Uterus (tissue), 2 donors: ENCODE results near the gene PSMD12.

Experiments used
- POLR2A ChIP-seq, 2 donors: fragments of 450-650 bp; IDR thresholded peaks; one replicate each; pipeline ENCODE4 v1.6.1; 2016; ENCODE audit warnings: antibody characterized with exemption in 2 of 2, mild to moderate bottlenecking in 1 of 2, moderate library complexity in 1 of 2
- TF ChIP-seq, protein P1 (sequence below), 4 experiments: fragments of 200-600 bp in 2 of 4; fragments of 450-650 bp in 2 of 4; sonication (generic) in 2 of 4; IDR thresholded peaks; one replicate each; pipeline ENCODE4 v1.5.1; 2016 to 2019; ENCODE audit warnings: antibody characterized with exemption in 4 of 4, mild to moderate bottlenecking in 2 of 4, moderate library complexity in 1 of 4

DNA sequence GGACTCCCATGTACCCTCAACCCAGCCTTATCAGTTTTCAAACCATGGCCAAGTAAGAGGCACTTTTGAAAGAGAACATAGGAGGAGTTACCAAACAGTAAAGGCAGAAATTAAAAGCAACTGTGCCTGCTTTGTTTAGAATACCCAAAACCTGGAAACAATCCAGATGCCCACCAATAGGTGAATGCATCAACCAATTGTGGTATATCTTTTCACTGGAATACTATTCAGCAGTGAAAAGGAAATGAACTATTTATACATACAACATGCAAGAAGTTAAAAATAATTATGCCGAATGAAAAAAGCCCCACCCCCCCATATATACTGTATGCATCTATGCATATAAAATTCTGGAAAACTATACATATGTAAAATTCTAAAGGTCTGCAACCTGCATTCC is 47.8 kb upstream of the PSMD12 start:
- TF ChIP-seq POLR2A (IDR thresholded peaks at IDR 0.05) = no peak
- TF ChIP-seq, protein P1, sequence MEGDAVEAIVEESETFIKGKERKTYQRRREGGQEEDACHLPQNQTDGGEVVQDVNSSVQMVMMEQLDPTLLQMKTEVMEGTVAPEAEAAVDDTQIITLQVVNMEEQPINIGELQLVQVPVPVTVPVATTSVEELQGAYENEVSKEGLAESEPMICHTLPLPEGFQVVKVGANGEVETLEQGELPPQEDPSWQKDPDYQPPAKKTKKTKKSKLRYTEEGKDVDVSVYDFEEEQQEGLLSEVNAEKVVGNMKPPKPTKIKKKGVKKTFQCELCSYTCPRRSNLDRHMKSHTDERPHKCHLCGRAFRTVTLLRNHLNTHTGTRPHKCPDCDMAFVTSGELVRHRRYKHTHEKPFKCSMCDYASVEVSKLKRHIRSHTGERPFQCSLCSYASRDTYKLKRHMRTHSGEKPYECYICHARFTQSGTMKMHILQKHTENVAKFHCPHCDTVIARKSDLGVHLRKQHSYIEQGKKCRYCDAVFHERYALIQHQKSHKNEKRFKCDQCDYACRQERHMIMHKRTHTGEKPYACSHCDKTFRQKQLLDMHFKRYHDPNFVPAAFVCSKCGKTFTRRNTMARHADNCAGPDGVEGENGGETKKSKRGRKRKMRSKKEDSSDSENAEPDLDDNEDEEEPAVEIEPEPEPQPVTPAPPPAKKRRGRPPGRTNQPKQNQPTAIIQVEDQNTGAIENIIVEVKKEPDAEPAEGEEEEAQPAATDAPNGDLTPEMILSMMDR (IDR thresholded peaks at IDR 0.05) = no peak
